SK-N-SH (cell line): ENCODE results near the gene SOAT2. TPM values are rescaled to one million over a fixed set of nuclear protein-coding genes. Genes with fewer than 3 reads are reported as not detected.
"Not testable (repeated sequence)": the region's sequence is repeated elsewhere in the genome, so short reads cannot be mapped to it uniquely, and the experiment has no call there.

ENCODE experiments used
- CTCF ChIA-PET: fragments of 300-600, 350-600 bp; formaldehyde crosslinking; extraction: SDS; loops from one replicate; lab custom pipeline; 2021; lab: Yijun Ruan, JAX
- POLR2A ChIA-PET: fragments of 350-600 bp; sonication (Branson Sonifier 250); formaldehyde crosslinking; extraction: SDS; loops from one replicate; lab custom pipeline; 2020; ENCODE audit warnings: antibody characterized with exemption, inconsistent platforms; lab: Yijun Ruan, JAX
- DNase-seq: peaks from one replicate; pipeline ENCODE4 v3.0.0; 2012
- H2AFZ ChIP-seq: fragments of 200-600 bp; sonication (generic); 2 replicates; pipeline ENCODE4 v1.8.1; 2016; ENCODE audit warnings: antibody characterized with exemption, mild to moderate bottlenecking, low read depth
- H3F3A ChIP-seq: fragments of 200-600 bp; sonication (generic); replicated peaks from 2 replicates; pipeline ENCODE3; 2016; ENCODE audit warnings: antibody characterized with exemption, mild to moderate bottlenecking; ENCODE audit not compliant: insufficient read depth
- H3K27ac ChIP-seq, 2 experiments: fragments of 200-500 bp in 1 of 2; fragments of 200-600 bp in 1 of 2; sonication (Bioruptor generic) in 1 of 2; sonication (generic), shearing (Covaris generic) in 1 of 2; 2 replicates each; pipeline versions ENCODE4 v1.5.1 to v1.6.1; 2014 to 2016; ENCODE audit warnings: low read depth in 2 of 2, inconsistent platforms in 1 of 2, low read length in 1 of 2, mild to moderate bottlenecking in 1 of 2, mixed read lengths in 1 of 2
- H3K27me3 ChIP-seq: fragments of 200-600 bp; sonication (generic), shearing (Covaris generic); 2 replicates; pipeline ENCODE4 v1.6.1; 2016; ENCODE audit warnings: mixed run types; ENCODE audit not compliant: insufficient read depth
- H3K36me3 ChIP-seq, 2 experiments: fragments of 200-500 bp in 1 of 2; fragments of 200-600 bp in 1 of 2; sonication (Bioruptor generic) in 1 of 2; sonication (generic) in 1 of 2; replicated peaks in 1 of 2; 2 replicates each; pipeline versions ENCODE3 to v1.5.1; 2014 to 2016; ENCODE audit warnings: low read length in 1 of 2, mild to moderate bottlenecking in 1 of 2; ENCODE audit not compliant: insufficient read depth in 2 of 2, control insufficient read depth in 1 of 2
- H3K4me1 ChIP-seq, 2 experiments: fragments of 200-500 bp in 1 of 2; fragments of 200-600 bp in 1 of 2; sonication (Bioruptor generic) in 1 of 2; sonication (generic), shearing (Covaris generic) in 1 of 2; 2 replicates each; pipeline versions ENCODE4 v1.5.1 to v1.6.1; 2014 to 2016; ENCODE audit warnings: low read depth in 1 of 2, low read length in 1 of 2, mixed run types in 1 of 2; ENCODE audit not compliant: insufficient read depth in 2 of 2, control insufficient read depth in 1 of 2
- H3K4me2 ChIP-seq: fragments of 200-600 bp; sonication (generic), shearing (Covaris generic); 2 replicates; pipeline ENCODE4 v1.6.1; 2017; ENCODE audit warnings: mixed run types
- H3K4me3 ChIP-seq, 2 experiments: fragments of 200-500 bp in 1 of 2; fragments of 200-600 bp in 1 of 2; sonication (Bioruptor generic) in 1 of 2; sonication (generic), shearing (Covaris generic) in 1 of 2; 2 replicates each; pipeline versions ENCODE4 v1.5.1 to v1.8.1; 2014 to 2016; ENCODE audit warnings: low read depth in 2 of 2, inconsistent platforms in 1 of 2, low read length in 1 of 2, mild to moderate bottlenecking in 1 of 2, mixed read lengths in 1 of 2, moderate library complexity in 1 of 2
- H3K79me2 ChIP-seq: fragments of 200-600 bp; sonication (generic); 2 replicates; pipeline ENCODE4 v1.8.1; 2017; ENCODE audit warnings: mild to moderate bottlenecking; ENCODE audit not compliant: insufficient read depth
- H3K9ac ChIP-seq: fragments of 200-600 bp; sonication (generic); 2 replicates; pipeline ENCODE4 v1.6.1; 2017; ENCODE audit warnings: mixed run types
- H3K9me2 ChIP-seq: fragments of 200-600 bp; sonication (generic); 2 replicates; pipeline ENCODE4 v1.6.1; 2017; ENCODE audit warnings: mixed run types
- H3K9me3 ChIP-seq: fragments of 200-600 bp; sonication (generic); 2 replicates; pipeline ENCODE4 v1.6.1; 2017; ENCODE audit warnings: mixed run types, mild to moderate bottlenecking, moderate library complexity
- H4K20me1 ChIP-seq: fragments of 200-600 bp; sonication (generic); 2 replicates; pipeline ENCODE4 v1.6.1; 2017; ENCODE audit warnings: mild to moderate bottlenecking, mixed run types; ENCODE audit not compliant: insufficient read depth
- CTCF ChIP-seq: fragments of 200-600 bp; sonication (generic); IDR thresholded peaks from 2 replicates; pipeline ENCODE4 v1.6.1; 2017; ENCODE audit warnings: antibody characterized with exemption, mild to moderate bottlenecking, moderate library complexity
- FOSL2 ChIP-seq: IDR thresholded peaks from 2 replicates; pipeline ENCODE4 v1.4.0; 2012; ENCODE audit warnings: low read depth, mild to moderate bottlenecking, moderate library complexity, borderline replicate concordance
- GATA2 ChIP-seq: sonication (generic); formaldehyde crosslinking; IDR thresholded peaks from 2 replicates; pipeline ENCODE4 v1.5.0; 2020; ENCODE audit warnings: mild to moderate bottlenecking, missing genetic modification reagents
- MAX ChIP-seq: IDR thresholded peaks from 2 replicates; pipeline ENCODE4 v1.4.0; 2012; ENCODE audit warnings: low read depth
- MXI1 ChIP-seq: IDR thresholded peaks from 2 replicates; pipeline ENCODE4 v1.6.1; 2012; ENCODE audit warnings: mild to moderate bottlenecking, low read depth, low read length, improper control_type of control experiment
- PBX3 ChIP-seq: IDR thresholded peaks from 2 replicates; pipeline ENCODE4; 2012
- POLR2AphosphoS5 ChIP-seq: IDR thresholded peaks from 2 replicates; pipeline ENCODE4 v1.6.1; 2012; ENCODE audit warnings: low read depth, low read length
- RCOR1 ChIP-seq: fragments of 150-350 bp; IDR thresholded peaks from 2 replicates; pipeline ENCODE4 v1.6.1; 2017; ENCODE audit warnings: antibody characterized with exemption, low read length
- RXRA ChIP-seq: IDR thresholded peaks from 2 replicates; pipeline ENCODE4 v1.4.0; 2012; ENCODE audit warnings: low read depth, mild to moderate bottlenecking, borderline replicate concordance
- SMC3 ChIP-seq: IDR thresholded peaks from 2 replicates; pipeline ENCODE4 v1.6.1; 2012; ENCODE audit warnings: low read depth, low read length, improper control_type of control experiment
- USF2 ChIP-seq: fragments of 150-350 bp; IDR thresholded peaks from 2 replicates; pipeline ENCODE4 v1.6.1; 2017; ENCODE audit warnings: antibody characterized with exemption, low read length, low read depth, borderline replicate concordance
- WGBS: methylation state at CpG from one replicate; pipeline ENCODE4 v1.1.6; 2017; ENCODE audit warnings: low lambda C conversion rate; 5-methylcytosine and 5-hydroxymethylcytosine counted together
- polyA plus RNA-seq, 3 experiments: library from polyadenylated mRNA; depleted of rRNA; stranded (reverse); fragments of >200 nt; gene quantifications; 2 replicates each; pipeline ENCODE4 v1.2.3, GENCODE V29; 2012

SOAT2 gene
- polyA plus RNA-seq, 1 of the 3 experiments (the other 2 are of a cell fraction): 0.18 TPM

- CTCF ChIA-PET: interaction anchor here (0.9 to 12.3 kb wide), 24 partner anchors 7 to 161 kb away, joined by 3 to 272 read pairs (median 10); partner anchors contain the start of genes AAAS, CSAD, ESPL1 and MYG1
- H3K9ac ChIP-seq: no peak overlapping the region
- H3K4me1 ChIP-seq: peaks cover 0 to 2% of the 10 kb centered on the region in 2 experiments; a peak in 1 of 4 replicates
- no peaks in the 10 kb centered on the region for H3K27me3 ChIP-seq
- WGBS: 90% methylated on average over 2 of the region's 2 CpGs
- no peaks in the 10 kb centered on the region for H3K9me2 ChIP-seq
- peaks cover 6% of the 10 kb centered on the region for H3F3A ChIP-seq
- H3K9me3 ChIP-seq: no peaks in the 10 kb centered on the region
- no peak overlapping the region for H3K4me2 ChIP-seq
- H2AFZ ChIP-seq: no peak overlapping the region
- POLR2A ChIA-PET: interaction anchor here (0.9 to 2.8 kb wide), 3 partner anchors 20 to 33 kb away, joined by 3 to 12 read pairs (median 4); partner anchors contain the start of genes CSAD and ZNF740
- no peak overlapping the region for H3K4me3 ChIP-seq
- TF ChIP-seq USF2 (no peak), RCOR1 (no peak), POLR2AphosphoS5 (no peak), MXI1 (no peak), CTCF (no peak), FOSL2 (no peak), MAX (no peak), PBX3 (no peak), RXRA (no peak), GATA2 (no peak)
- TF ChIP-seq, all 33 proteins: peak for 0
- Histone ChIP-seq H3K27ac (no peak overlapping the region), H3K79me2 (no peaks in the 10 kb centered on the region), H3K36me3 (no peaks in the 10 kb centered on the region), H4K20me1 (no peaks in the 10 kb centered on the region)
- no peak for DNase-seq
These were observed 57.4 kb downstream of the SOAT2 start for GRCh38 chr12:53160673-53161072.

- 97% methylated on average over 5 of the region's 8 CpGs for WGBS
- H3K27me3 ChIP-seq: no peaks in the 10 kb centered on the region
- no peaks in the 10 kb centered on the region for H3K36me3 ChIP-seq
- H3K9me2 ChIP-seq: no peaks in the 10 kb centered on the region
- no peaks in the 10 kb centered on the region for H4K20me1 ChIP-seq
- POLR2A ChIA-PET: interaction anchor here (2.8 kb wide), 1 partner anchor 19 kb away, joined by 12 read pairs; the partner anchor contains the start of genes CSAD and ZNF740
- H3K27ac ChIP-seq: no peak overlapping the region
- peaks cover 6% of the 10 kb centered on the region for H3F3A ChIP-seq
- H3K4me2 ChIP-seq: no peak overlapping the region
- peaks cover 0 to 2% of the 10 kb centered on the region in 2 experiments; a peak in 1 of 4 replicates for H3K4me1 ChIP-seq
- CTCF ChIA-PET: interaction anchor here (0.9 to 12.3 kb wide), 12 partner anchors 16 to 160 kb away, joined by 3 to 272 read pairs (median 14); partner anchors contain the start of genes AAAS, CSAD, MYG1 and SPRYD3
- no peaks in the 10 kb centered on the region for H3K9me3 ChIP-seq
- no peak for DNase-seq
- no peak overlapping the region for H2AFZ ChIP-seq
- no peak overlapping the region for H3K4me3 ChIP-seq
- H3K79me2 ChIP-seq: no peaks in the 10 kb centered on the region
- no peak overlapping the region for H3K9ac ChIP-seq
- TF ChIP-seq MXI1 (no peak), SMC3 (no peak), RXRA (no peak)
- TF ChIP-seq, all 33 proteins: peak for 0
These were observed 58.0 kb downstream of the SOAT2 start for GRCh38 chr12:53161119-53161911.

GRCh38 chr12:53163008-53163407 lies 59.7 kb downstream of the SOAT2 start:
- H3F3A ChIP-seq, H4K20me1 ChIP-seq, H3K9me2 ChIP-seq, H3K79me2 ChIP-seq, H3K4me3 ChIP-seq, H3K36me3 ChIP-seq, H3K27me3 ChIP-seq, H3K4me1 ChIP-seq, H3K9ac ChIP-seq, H3K4me2 ChIP-seq, H2AFZ ChIP-seq, DNase-seq, POLR2A ChIA-PET, H3K27ac ChIP-seq, H3K9me3 ChIP-seq: not testable (repeated sequence)
- WGBS: 93% methylated on average over 2 of the region's 2 CpGs
- CTCF ChIA-PET: interaction anchor here (1.5 to 12.3 kb wide), 5 partner anchors 18 to 97 kb away, joined by 5 to 272 read pairs (median 69); partner anchors contain the start of genes CSAD and ZNF740
